WTC11 (cell line): ENCODE measurements around the gene NATD1. TPM values are rescaled to one million over a fixed set of nuclear protein-coding genes. Genes with fewer than 3 reads are reported as not detected.

Source experiments
- ATAC-seq: fragments of 200-7000 bp; cut with Tn5 transposase; 2 replicates; pipeline ENCODE4 v1.10.0; 2021; ENCODE audit warnings: mild to moderate bottlenecking, moderate library complexity
- CTCF ChIA-PET: fragments of 300-600 bp; sonication (Branson Sonifier 250); formaldehyde crosslinking; loops from one replicate; lab custom pipeline; 2021; ENCODE audit warnings: antibody characterized with exemption; lab: Charles Lee
- POLR2A ChIA-PET: fragments of 350-600 bp; sonication (Branson Sonifier 250); formaldehyde crosslinking; loops from one replicate; lab custom pipeline; 2021; ENCODE audit warnings: antibody characterized with exemption; lab: Charles Lee
- DNase-seq: peaks from one replicate; pipeline ENCODE4 v3.0.0; 2021; ENCODE audit warnings: low spot score
- H3K27ac Mint-ChIP-seq: 2 replicates; pipeline ENCODE4 v1.8.0; 2021; ENCODE audit warnings: mixed read lengths
- H3K27me3 Mint-ChIP-seq: 2 replicates; pipeline ENCODE4 v1.8.0; 2021; ENCODE audit warnings: low read depth, mild to moderate bottlenecking, moderate library complexity, mixed read lengths
- H3K36me3 Mint-ChIP-seq: 2 replicates; pipeline ENCODE4 v1.8.0; 2021; ENCODE audit warnings: mixed read lengths
- H3K4me1 Mint-ChIP-seq: 2 replicates; pipeline ENCODE4 v1.8.0; 2022; ENCODE audit warnings: mixed read lengths
- H3K4me3 Mint-ChIP-seq: 2 replicates; pipeline ENCODE4 v1.8.0; 2021; ENCODE audit warnings: mild to moderate bottlenecking, moderate library complexity, mixed read lengths
- H3K9me3 Mint-ChIP-seq: 2 replicates; pipeline ENCODE4 v1.8.0; 2021; ENCODE audit warnings: mixed read lengths
- CREB1 ChIP-seq: sonication (generic); formaldehyde crosslinking; IDR thresholded peaks from 2 replicates; pipeline ENCODE4 v1.8.0; 2023; ENCODE audit warnings: mild to moderate bottlenecking, missing genetic modification reagents
- FOXP1 ChIP-seq: sonication (generic); formaldehyde crosslinking; IDR thresholded peaks from 2 replicates; pipeline ENCODE4 v1.8.0; 2022; ENCODE audit warnings: missing genetic modification reagents, mild to moderate bottlenecking, moderate library complexity, borderline replicate concordance
- FOXP4 ChIP-seq: sonication (generic); formaldehyde crosslinking; IDR thresholded peaks from 2 replicates; pipeline ENCODE4 v1.8.0; 2022; ENCODE audit warnings: mild to moderate bottlenecking, missing genetic modification reagents
- NFE2L1 ChIP-seq: sonication (generic); formaldehyde crosslinking; IDR thresholded peaks from 2 replicates; pipeline ENCODE4 v1.8.1; 2023; ENCODE audit warnings: missing genetic modification reagents
- PRRX2 ChIP-seq: fragments of 250-450 bp; sonication (Bioruptor Pico); IDR thresholded peaks from 2 replicates; pipeline ENCODE4 v1.8.0; 2021; ENCODE audit warnings: mild to moderate bottlenecking
- RORB ChIP-seq: fragments of 250-450 bp; sonication (Bioruptor Pico); IDR thresholded peaks from 2 replicates; pipeline ENCODE4 v1.9.0; 2021; ENCODE audit warnings: mild to moderate bottlenecking
- SMAD3 ChIP-seq: sonication (generic); formaldehyde crosslinking; IDR thresholded peaks from 2 replicates; pipeline ENCODE4 v1.8.0; 2022; ENCODE audit warnings: missing genetic modification reagents, mild to moderate bottlenecking, borderline replicate concordance
- ZBTB21 ChIP-seq: sonication (generic); formaldehyde crosslinking; IDR thresholded peaks from 2 replicates; pipeline ENCODE4 v1.8.1; 2023; ENCODE audit warnings: mild to moderate bottlenecking, missing genetic modification reagents, borderline replicate concordance
- ZNF263 ChIP-seq: sonication (generic); formaldehyde crosslinking; IDR thresholded peaks from 2 replicates; pipeline ENCODE4 v1.8.1; 2022; ENCODE audit warnings: low read depth, mild to moderate bottlenecking, moderate library complexity, missing genetic modification reagents
- ZNF281 ChIP-seq: sonication (generic); formaldehyde crosslinking; IDR thresholded peaks from 2 replicates; pipeline ENCODE4 v1.8.0; 2023; ENCODE audit warnings: mild to moderate bottlenecking, missing genetic modification reagents
- ZNF317 ChIP-seq: sonication (generic); formaldehyde crosslinking; IDR thresholded peaks from 2 replicates; pipeline ENCODE4 v1.8.1; 2023; ENCODE audit warnings: low read depth, mild to moderate bottlenecking, moderate library complexity, missing genetic modification reagents, borderline replicate concordance
- ZNF423 ChIP-seq: fragments of 250-450 bp; sonication (Bioruptor Pico); IDR thresholded peaks from 2 replicates; pipeline ENCODE4 v2.1.2; 2022; ENCODE audit warnings: mild to moderate bottlenecking, moderate library complexity
- ZNF425 ChIP-seq: fragments of 250-450 bp; sonication (Bioruptor Pico); conservative IDR thresholded peaks from 2 replicates; pipeline ENCODE4 v1.9.0; 2021; ENCODE audit warnings: mild to moderate bottlenecking
- total RNA-seq: library from RNA; stranded (reverse); gene quantifications from 3 replicates; pipeline ENCODE4 v1.2.3, GENCODE V29; 2021
- TF ChIP-seq, protein P1 (sequence below): sonication (generic); formaldehyde crosslinking; IDR thresholded peaks from 2 replicates; pipeline ENCODE4 v1.8.1; 2023; ENCODE audit warnings: mild to moderate bottlenecking, missing genetic modification reagents, borderline replicate concordance

Gene NATD1
- total RNA-seq, 1 experiment from 2014 or later, result 10.1 TPM

DNA sequence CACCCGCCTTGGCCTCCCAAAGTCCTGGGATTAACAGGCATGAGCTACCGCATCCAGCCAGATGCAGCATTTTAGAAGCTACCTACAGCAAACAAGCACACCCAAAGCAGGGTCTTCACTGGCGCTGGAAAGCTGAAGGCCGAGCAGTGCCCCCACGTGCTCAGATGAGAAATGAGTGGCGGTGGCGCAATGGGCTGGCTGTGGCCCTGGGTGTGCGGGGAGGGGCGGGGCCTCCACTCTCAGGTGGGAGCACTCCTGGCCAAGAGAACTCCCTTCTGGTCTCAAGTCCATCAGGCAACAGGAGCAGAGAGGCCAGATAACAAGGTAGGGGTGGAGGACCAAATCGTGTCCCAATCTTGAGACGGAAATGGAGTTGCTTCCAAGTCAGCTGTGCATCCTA, 51.3 kb downstream of the NATD1 start:
- TF ChIP-seq RORB (no peak), ZNF425 (CRISPR knock-in tag) (no peak), NFE2L1 (no peak), ZNF317 (CRISPR knock-in tag) (peak; percentile 42; the same call in 1 of the 2 replicates), ZBTB21 (no peak), PRRX2 (CRISPR knock-in tag) (no peak)
- Mint-ChIP-seq H3K36me3 (peaks cover 21% of the 10 kb centered on the region), H3K27ac (no peak overlapping the region), H3K4me3 (no peak overlapping the region), H3K4me1 (peaks cover 58% of the 10 kb centered on the region), H3K9me3 (no peaks in the 10 kb centered on the region), H3K27me3 (no peaks in the 10 kb centered on the region)
- POLR2A ChIA-PET, result no interaction called here
- DNase-seq, result no peak
- no peak for ATAC-seq
- CTCF ChIA-PET, result interaction anchor here (0.5 to 2.0 kb wide), 5 partner anchors 13 to 78 kb away, joined by 3 to 8 read pairs (median 3); no protein-coding TSS in a partner anchor

- Mint-ChIP-seq H3K4me1 (peaks cover 60% of the 10 kb centered on the region), H3K27me3 (no peaks in the 10 kb centered on the region), H3K4me3 (no peak overlapping the region), H3K9me3 (no peaks in the 10 kb centered on the region)
- no peak for ATAC-seq
- CTCF ChIA-PET, result interaction anchor here (0.8 to 2.0 kb wide), 5 partner anchors 14 to 102 kb away, joined by 3 to 8 read pairs (median 3); no protein-coding TSS in a partner anchor
- TF ChIP-seq ZNF423 (CRISPR knock-in tag), result no peak
- TF ChIP-seq, protein P1, sequence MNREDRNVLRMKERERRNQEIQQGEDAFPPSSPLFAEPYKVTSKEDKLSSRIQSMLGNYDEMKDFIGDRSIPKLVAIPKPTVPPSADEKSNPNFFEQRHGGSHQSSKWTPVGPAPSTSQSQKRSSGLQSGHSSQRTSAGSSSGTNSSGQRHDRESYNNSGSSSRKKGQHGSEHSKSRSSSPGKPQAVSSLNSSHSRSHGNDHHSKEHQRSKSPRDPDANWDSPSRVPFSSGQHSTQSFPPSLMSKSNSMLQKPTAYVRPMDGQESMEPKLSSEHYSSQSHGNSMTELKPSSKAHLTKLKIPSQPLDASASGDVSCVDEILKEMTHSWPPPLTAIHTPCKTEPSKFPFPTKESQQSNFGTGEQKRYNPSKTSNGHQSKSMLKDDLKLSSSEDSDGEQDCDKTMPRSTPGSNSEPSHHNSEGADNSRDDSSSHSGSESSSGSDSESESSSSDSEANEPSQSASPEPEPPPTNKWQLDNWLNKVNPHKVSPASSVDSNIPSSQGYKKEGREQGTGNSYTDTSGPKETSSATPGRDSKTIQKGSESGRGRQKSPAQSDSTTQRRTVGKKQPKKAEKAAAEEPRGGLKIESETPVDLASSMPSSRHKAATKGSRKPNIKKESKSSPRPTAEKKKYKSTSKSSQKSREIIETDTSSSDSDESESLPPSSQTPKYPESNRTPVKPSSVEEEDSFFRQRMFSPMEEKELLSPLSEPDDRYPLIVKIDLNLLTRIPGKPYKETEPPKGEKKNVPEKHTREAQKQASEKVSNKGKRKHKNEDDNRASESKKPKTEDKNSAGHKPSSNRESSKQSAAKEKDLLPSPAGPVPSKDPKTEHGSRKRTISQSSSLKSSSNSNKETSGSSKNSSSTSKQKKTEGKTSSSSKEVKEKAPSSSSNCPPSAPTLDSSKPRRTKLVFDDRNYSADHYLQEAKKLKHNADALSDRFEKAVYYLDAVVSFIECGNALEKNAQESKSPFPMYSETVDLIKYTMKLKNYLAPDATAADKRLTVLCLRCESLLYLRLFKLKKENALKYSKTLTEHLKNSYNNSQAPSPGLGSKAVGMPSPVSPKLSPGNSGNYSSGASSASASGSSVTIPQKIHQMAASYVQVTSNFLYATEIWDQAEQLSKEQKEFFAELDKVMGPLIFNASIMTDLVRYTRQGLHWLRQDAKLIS (CRISPR knock-in tag), result no peak
- no peak for TF ChIP-seq ZNF263 (CRISPR knock-in tag)
- TF ChIP-seq, all 79 proteins: peak for 0
- Mint-ChIP-seq H3K36me3 (peaks cover 25% of the 10 kb centered on the region), H3K27ac (peak overlapping the region; percentile 97)
- POLR2A ChIA-PET, result no interaction called here
- no peak for DNase-seq
Measured at GRCh38 chr17:21201298-21201595, 52.0 kb downstream of the NATD1 start.

- POLR2A ChIA-PET, result interaction anchor here (1.4 kb wide), 1 partner anchor 158 kb away, joined by 4 read pairs; the partner anchor contains the start of gene USP22
- CTCF ChIA-PET, result interaction anchor here (0.8 to 2.4 kb wide), 12 partner anchors 10 to 311 kb away, joined by 3 to 9 read pairs (median 3); partner anchors contain the start of gene TMEM11
- peak overlapping the region; percentile 97 for H3K27ac Mint-ChIP-seq
- no peak for ATAC-seq
- peaks cover 25% of the 10 kb centered on the region for H3K36me3 Mint-ChIP-seq
- H3K27me3 Mint-ChIP-seq, result no peaks in the 10 kb centered on the region
- H3K9me3 Mint-ChIP-seq, result no peaks in the 10 kb centered on the region
- DNase-seq, result no peak
- peaks cover 58% of the 10 kb centered on the region for H3K4me1 Mint-ChIP-seq
- peak overlapping the region; percentile 59 for H3K4me3 Mint-ChIP-seq
- no peak for TF ChIP-seq FOXP4 (CRISPR knock-in tag)
- no peak for TF ChIP-seq SMAD3 (CRISPR knock-in tag)
- TF ChIP-seq ZNF281 (CRISPR knock-in tag), result no peak
- TF ChIP-seq FOXP1 (CRISPR knock-in tag), result peak; percentile 50; the same call in 1 of the 2 replicates
- no peak for TF ChIP-seq CREB1 (CRISPR knock-in tag)
- TF ChIP-seq, all 79 proteins: peak for 1
Measured at GRCh38 chr17:21200590-21201297, 52.5 kb downstream of the NATD1 start.
